GM19397 (cell line): Measurements from ENCODE around the gene EXO5.
"Not testable (repeated sequence)": the region's sequence is repeated elsewhere in the genome, so short reads cannot be mapped to it uniquely, and the experiment has no call there.

ENCODE experiments used
- ATAC-seq: cut with Tn5 transposase; IDR thresholded peaks from one replicate; pipeline ENCODE4 v1.9.1; 2021; ENCODE audit warnings: mild to moderate bottlenecking, moderate library complexity; ENCODE audit not compliant: unreplicated experiment

The EXO5 gene

GRCh38 chr1:40553017-40553416 lies 44.5 kb downstream of the EXO5 start:
- no peak for ATAC-seq

DNA sequence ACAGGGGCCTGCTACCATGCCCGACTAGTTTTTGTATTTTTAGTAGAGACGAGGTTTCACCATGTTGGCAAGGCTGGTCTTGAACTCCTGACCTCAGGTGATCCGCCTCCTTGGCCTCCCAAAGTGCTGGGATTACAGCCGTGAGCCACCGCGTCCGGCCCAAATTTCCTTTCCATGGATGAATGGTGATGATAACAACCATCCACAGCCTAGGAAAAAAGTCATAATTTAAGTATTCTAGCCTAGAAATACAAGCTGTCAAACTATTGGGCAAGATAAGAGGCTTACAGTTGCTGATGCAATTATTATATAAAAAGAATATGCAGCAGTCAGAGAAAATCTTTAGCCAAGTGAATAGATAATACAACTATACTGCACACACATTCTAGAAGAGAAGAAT lies 46.2 kb downstream of the EXO5 start:
- not testable (repeated sequence) for ATAC-seq

DNA sequence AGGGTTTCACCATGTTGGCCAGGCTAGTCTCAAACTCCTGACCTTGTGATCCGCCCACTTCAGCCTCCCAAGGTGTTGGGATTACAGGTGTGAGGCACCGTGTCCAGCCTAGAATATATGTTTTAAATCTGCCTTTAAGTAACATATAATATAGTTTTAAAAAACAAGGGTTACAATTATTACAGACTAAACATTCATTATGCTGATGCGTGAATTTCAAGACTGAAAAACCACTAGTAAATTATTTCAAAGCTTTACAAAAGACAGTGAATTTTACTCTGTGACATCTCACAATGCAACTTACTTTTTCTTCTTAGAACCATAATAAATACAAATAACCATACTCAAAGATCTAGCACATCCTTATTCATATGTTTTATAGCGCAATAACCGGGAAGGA lies 47.6 kb downstream of the EXO5 start:
- no peak for ATAC-seq

DNA sequence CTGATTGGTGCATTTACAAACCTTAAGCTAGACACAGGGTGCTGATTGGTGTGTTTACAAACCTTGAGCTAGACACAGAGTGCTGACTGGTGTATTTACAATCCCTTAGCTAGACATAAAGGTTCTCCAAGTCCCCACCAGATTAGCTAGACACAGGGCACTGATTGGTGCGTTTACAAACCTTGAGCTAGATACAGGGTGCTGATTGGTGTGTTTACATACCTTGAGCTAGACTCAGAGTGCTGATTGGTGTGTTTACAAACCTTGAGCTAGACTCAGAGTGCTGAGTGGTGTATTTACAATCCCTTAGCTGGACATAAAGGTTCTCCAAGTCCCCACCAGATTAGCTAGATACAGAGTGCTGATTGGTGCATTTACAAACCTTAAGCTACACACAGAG lies 49.7 kb downstream of the EXO5 start:
- not testable (repeated sequence) for ATAC-seq

DNA sequence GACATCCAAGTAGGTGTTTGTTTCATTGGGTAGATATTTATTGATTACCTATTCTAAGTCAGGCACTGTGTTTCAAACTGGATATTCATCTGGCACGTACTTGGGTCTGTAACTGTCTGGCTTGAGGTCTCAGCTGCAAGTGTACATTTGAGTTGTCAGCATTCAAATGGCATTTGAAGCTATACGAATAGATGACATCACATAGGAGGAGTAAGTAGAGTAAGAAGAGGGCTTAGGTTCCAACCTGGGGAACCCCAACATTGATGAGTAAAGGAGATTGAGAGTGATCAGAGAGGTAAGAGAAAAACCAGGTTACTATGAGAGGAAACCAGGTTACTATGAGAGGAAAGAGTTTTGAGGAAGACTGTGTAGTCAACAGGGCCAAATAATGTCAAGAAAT lies 53.6 kb downstream of the EXO5 start:
- ATAC-seq = no peak

- ATAC-seq = no peak
Observed at GRCh38 chr1:40563266-40563665, 54.7 kb downstream of the EXO5 start.

GRCh38 chr1:40564506-40564905 lies 55.9 kb downstream of the EXO5 start:
- no peak for ATAC-seq

GRCh38 chr1:40564913-40565312 lies 56.3 kb downstream of the EXO5 start:
- no peak for ATAC-seq
